Measurements from ENCODE around the gene S100B.

DNA sequence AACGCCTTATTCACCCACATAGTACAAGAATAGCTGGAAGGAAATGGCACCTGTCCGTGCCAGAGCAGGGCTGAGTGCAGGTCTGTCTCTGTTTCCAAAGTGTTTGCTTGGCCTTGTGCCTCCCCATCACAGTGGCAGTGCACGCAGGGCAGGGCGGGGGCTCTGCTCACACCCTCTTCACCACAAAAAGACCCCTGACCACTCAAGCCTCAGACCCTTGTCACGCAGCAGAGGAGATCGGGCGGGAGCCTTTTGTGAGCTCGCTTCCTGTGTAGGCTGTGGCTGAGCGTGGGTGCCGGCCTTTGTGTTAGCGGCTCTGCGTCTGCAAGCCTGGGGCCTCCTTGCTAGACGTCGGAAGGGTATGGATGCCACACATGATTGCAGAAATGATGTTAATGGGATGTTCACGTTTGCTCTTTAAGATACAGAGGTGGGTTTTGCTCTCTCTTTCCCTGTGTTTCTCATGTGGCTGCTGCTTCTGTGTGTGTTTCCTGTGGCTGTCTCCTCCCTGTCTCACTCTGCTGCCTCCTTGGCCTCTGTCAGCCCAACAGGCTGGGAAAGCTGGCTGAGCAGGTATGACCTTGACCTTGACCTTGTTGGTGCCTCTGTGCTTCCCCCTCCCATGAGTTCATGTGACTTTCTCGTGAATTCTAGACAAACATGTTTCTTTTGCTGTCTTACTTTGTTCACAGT lies 45.4 kb downstream of the S100B start:
- TF ChIP-seq SP1 (IDR thresholded peaks at IDR 0.05; ENCODE audit: low read depth) (no peak), ATF3 (IDR thresholded peaks at IDR 0.05) (no peak), CTCF (IDR thresholded peaks at IDR 0.05 in 2 of 3, conservative IDR thresholded peaks at IDR 0.05 in 1 of 3; ENCODE audit: borderline replicate concordance in 1 of 3, insufficient read depth in 1 of 3, low read depth in 2 of 3, low read length in 2 of 3) (no peak)
- TF ChIP-seq, protein P1, sequence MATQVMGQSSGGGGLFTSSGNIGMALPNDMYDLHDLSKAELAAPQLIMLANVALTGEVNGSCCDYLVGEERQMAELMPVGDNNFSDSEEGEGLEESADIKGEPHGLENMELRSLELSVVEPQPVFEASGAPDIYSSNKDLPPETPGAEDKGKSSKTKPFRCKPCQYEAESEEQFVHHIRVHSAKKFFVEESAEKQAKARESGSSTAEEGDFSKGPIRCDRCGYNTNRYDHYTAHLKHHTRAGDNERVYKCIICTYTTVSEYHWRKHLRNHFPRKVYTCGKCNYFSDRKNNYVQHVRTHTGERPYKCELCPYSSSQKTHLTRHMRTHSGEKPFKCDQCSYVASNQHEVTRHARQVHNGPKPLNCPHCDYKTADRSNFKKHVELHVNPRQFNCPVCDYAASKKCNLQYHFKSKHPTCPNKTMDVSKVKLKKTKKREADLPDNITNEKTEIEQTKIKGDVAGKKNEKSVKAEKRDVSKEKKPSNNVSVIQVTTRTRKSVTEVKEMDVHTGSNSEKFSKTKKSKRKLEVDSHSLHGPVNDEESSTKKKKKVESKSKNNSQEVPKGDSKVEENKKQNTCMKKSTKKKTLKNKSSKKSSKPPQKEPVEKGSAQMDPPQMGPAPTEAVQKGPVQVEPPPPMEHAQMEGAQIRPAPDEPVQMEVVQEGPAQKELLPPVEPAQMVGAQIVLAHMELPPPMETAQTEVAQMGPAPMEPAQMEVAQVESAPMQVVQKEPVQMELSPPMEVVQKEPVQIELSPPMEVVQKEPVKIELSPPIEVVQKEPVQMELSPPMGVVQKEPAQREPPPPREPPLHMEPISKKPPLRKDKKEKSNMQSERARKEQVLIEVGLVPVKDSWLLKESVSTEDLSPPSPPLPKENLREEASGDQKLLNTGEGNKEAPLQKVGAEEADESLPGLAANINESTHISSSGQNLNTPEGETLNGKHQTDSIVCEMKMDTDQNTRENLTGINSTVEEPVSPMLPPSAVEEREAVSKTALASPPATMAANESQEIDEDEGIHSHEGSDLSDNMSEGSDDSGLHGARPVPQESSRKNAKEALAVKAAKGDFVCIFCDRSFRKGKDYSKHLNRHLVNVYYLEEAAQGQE (IDR thresholded peaks at IDR 0.05; ENCODE audit: low read depth): no peak
